HepG2 (cell line): ENCODE measurements around the gene PLCB2. TPM values are rescaled to one million over a fixed set of nuclear protein-coding genes. Genes with fewer than 3 reads are reported as not detected.

ENCODE experiments used
- AHDC1 ChIP-seq: sonication (generic); formaldehyde crosslinking; IDR thresholded peaks from 2 replicates; pipeline ENCODE4 v1.5.1; 2020; ENCODE audit warnings: mild to moderate bottlenecking, missing genetic modification reagents, borderline replicate concordance
- ARID3A ChIP-seq: IDR thresholded peaks from 2 replicates; pipeline ENCODE4 v1.6.1; 2012; ENCODE audit warnings: low read depth, low read length, improper control_type of control experiment
- BRD4 ChIP-seq: sonication (generic); formaldehyde crosslinking; IDR thresholded peaks from 2 replicates; pipeline ENCODE4 v1.4.0; 2020; ENCODE audit warnings: missing genetic modification reagents
- GABPB1 ChIP-seq: IDR thresholded peaks from 2 replicates; pipeline ENCODE4 v1.6.1; 2016; ENCODE audit warnings: mild to moderate bottlenecking, missing genetic modification reagents, moderate library complexity, missing compliant biosample characterization
- GATAD2A ChIP-seq: IDR thresholded peaks from 2 replicates; pipeline ENCODE4 v1.6.1; 2016
- HES4 ChIP-seq: sonication (generic); formaldehyde crosslinking; IDR thresholded peaks from 2 replicates; pipeline ENCODE4 v1.9.0; 2021; ENCODE audit warnings: mild to moderate bottlenecking, missing genetic modification reagents, borderline replicate concordance
- HNRNPH1 ChIP-seq: fragments of 200-400 bp; formaldehyde crosslinking; optimal IDR thresholded peaks from 2 replicates; pipeline ENCODE3; 2017; ENCODE audit warnings: mild to moderate bottlenecking, low read depth, low read length
- HNRNPL ChIP-seq: fragments of 200-400 bp; formaldehyde crosslinking; IDR thresholded peaks from 2 replicates; pipeline ENCODE4 v1.6.1; 2017; ENCODE audit warnings: mild to moderate bottlenecking, low read depth, low read length
- RBAK ChIP-seq: sonication (generic); formaldehyde crosslinking; IDR thresholded peaks from 2 replicates; pipeline ENCODE4 v1.5.1; 2020; ENCODE audit warnings: mild to moderate bottlenecking, missing genetic modification reagents
- RNF2 ChIP-seq: fragments of 450-650 bp; conservative IDR thresholded peaks from 2 replicates; pipeline ENCODE4 v1.6.1; 2016; ENCODE audit warnings: low read depth
- SCMH1 ChIP-seq: sonication (generic); formaldehyde crosslinking; IDR thresholded peaks from 2 replicates; pipeline ENCODE4 v1.9.0; 2021; ENCODE audit warnings: missing genetic modification reagents, mild to moderate bottlenecking, borderline replicate concordance
- TCF7 ChIP-seq: sonication (generic); IDR thresholded peaks from 2 replicates; pipeline ENCODE4 v1.6.1; 2016; ENCODE audit warnings: antibody characterized with exemption, low read depth
- ZNF557 ChIP-seq: sonication (generic); formaldehyde crosslinking; IDR thresholded peaks from 2 replicates; pipeline ENCODE4 v1.4.0; 2020; ENCODE audit warnings: missing genetic modification reagents
- ZNF687 ChIP-seq: sonication (generic); formaldehyde crosslinking; IDR thresholded peaks from 2 replicates; pipeline ENCODE4 v1.5.1; 2020; ENCODE audit warnings: mild to moderate bottlenecking, missing genetic modification reagents, moderate library complexity
- ZNF782 ChIP-seq: sonication (generic); formaldehyde crosslinking; IDR thresholded peaks from 2 replicates; pipeline ENCODE4 v1.4.0; 2020; ENCODE audit warnings: missing genetic modification reagents, mild to moderate bottlenecking, borderline replicate concordance
- ZNF800 ChIP-seq: sonication (generic); formaldehyde crosslinking; IDR thresholded peaks from 2 replicates; pipeline ENCODE4 v1.4.0; 2020; ENCODE audit warnings: missing genetic modification reagents
- polyA plus RNA-seq, 8 experiments: library from polyadenylated mRNA; depleted of rRNA in 3 of 8; stranded (reverse) in 7 of 8; unstranded in 1 of 8; fragments of >200 nt; fragmentation: Illumina TruSeq in 4 of 8; extraction: Trizol in 4 of 8; gene quantifications; 2 replicates each; pipeline versions ENCODE4 v1.2.1 to v1.2.3, GENCODE V29; 2011 to 2016; ENCODE audit warnings: low read depth in 4 of 8, missing spikeins in 1 of 8, mixed read lengths in 1 of 8; ENCODE audit not compliant: insufficient read depth in 1 of 8
- total RNA-seq, 5 experiments: library from RNA; depleted of rRNA; stranded (reverse); fragments of >200 nt; fragmentation: Illumina TruSeq; extraction: Trizol; gene quantifications; 2 replicates each; pipeline ENCODE4 v1.2.3, GENCODE V29; 2016; ENCODE audit warnings: low read depth in 1 of 5

The PLCB2 gene
- total and polyA plus RNA-seq, 2 of the 13 experiments (the other 11 are each of a cell fraction or from before 2014, with no cell fraction given) = 0.11 TPM; not detected in 1

- TF ChIP-seq ARID3A (no peak), SCMH1 (CRISPR knock-in tag) (no peak), BRD4 (no peak), ZNF687 (CRISPR knock-in tag) (peak; percentile 36; the same call in 1 of the 2 replicates), HNRNPH1 (no peak), ZNF800 (CRISPR knock-in tag) (peak; percentile 41; the same call in 1 of the 2 replicates), ZNF782 (CRISPR knock-in tag) (no peak), HNRNPL (no peak), GABPB1 (CRISPR knock-in tag) (peak; percentile 48; the same call in 1 of the 2 replicates), RNF2 (no peak), HES4 (no peak), ZNF557 (no peak), AHDC1 (CRISPR knock-in tag) (no peak), GATAD2A (CRISPR knock-in tag) (no peak), TCF7 (no peak), RBAK (no peak)
Observed at GRCh38 chr15:40252438-40253166, 55.1 kb downstream of the PLCB2 start (continued).
